ENCODE results near the gene OCA2.
"Not testable (repeated sequence)": the region's sequence is repeated elsewhere in the genome, so short reads cannot be mapped to it uniquely, and the experiment has no call there.

OCA2 gene

DNA sequence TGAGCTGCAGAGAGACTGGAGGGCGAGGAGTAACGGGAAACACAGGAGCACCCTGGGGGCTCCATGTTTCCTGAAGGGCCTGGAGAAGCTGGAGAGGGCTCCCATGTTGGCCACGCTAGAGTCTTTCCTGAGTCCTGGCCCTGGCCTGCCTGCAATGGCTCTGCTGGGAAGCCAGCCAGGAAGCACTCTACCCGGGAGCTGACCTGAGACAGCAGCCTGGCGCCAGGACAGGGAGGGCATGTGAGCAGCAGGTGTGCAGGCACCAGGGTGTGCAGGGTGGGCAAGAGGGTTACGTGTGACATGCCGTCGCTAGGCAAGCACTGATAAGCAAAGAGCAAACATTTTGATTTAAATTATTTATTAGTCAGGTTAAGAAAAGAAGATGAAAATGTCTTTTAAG lies 301.4 kb downstream of the OCA2 start:
- no peak for DNase-seq

DNA sequence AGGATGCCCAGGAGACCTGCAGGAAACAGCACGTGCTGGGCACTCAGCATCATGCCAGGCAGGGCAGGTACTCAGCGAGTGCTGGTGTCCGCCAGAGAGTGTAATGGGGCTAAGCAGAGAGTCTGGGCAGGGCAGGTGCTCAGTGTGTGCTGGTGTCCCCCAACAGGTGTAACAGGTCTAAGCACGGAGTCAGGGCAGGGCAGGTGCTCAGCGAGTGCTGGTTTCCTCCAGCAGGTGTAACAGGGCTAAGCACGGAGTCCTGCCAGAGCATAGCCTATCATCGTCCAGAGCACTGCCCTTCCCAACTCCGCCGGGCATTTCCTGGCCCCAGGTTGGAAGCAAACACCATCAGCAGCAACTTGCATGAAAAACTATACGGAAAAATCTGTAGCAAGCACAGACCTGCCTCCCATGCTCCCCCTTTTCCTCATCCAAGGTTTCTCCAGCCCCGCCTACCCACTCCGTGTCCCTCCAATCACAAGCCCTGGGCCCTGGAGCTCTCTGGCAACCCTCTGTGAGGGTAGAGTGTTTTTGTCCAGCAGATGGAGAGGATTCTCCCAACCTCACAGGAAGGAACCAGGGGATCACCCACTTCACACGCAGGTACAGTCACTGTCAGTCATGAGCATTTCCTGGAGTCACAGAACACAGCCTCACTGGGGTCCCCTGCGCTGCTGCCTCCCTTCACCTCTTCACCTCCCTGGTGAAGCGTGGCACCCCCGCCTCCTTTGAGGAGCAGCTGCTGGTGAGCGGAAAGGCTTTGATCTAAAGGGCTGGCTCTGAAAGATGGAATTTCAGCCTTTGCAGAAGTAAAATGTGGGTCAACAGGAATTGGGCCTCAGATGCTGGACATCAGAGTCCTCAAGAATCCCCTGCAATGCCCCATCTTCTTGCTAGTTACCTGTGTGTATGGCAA lies 302.5 kb downstream of the OCA2 start:
- DNase-seq = no peak

DNA sequence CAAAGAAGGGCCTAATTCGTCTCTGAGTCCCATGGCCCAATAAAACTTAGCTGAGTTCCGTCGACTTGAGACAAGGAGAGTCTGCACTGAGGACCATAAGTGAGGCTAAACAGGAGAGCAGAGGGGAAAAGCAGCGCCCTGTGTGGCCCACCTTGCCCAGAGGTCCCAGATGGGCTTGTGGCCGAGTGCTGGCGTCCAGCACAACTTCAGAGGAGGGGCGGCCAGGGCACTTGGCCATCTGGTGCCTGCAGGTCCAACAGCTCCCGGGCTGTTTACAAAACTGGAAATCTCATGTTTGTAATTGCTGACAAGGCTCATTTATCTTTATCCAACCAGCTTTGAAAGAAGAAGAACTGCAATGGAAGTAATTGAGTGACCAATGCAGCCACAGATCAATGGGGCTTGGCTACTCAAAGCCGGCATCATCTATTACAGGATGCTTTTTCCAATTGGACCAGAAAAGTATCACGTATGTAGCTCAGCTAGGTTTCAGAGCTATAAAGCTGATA lies 306.3 kb downstream of the OCA2 start:
- no peak for DNase-seq

DNA sequence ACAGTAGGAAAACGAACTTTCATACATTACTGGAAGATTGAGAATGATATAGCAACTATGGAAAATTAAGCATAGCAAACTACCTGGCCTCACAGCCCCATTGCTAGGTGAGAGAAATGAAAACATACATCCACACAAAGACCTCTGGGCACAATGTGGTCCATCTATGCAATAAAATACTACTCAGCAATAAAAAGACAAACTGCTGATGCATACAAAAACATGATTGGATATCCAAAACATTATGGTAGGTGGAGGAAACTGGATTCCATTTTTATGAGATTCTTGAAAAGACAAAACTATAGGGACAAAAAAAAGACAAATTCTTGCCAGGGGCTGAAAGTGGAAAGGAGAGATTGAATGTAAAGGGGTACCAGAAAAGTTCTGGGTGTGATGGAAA lies 308.8 kb downstream of the OCA2 start:
- DNase-seq = no peak

DNA sequence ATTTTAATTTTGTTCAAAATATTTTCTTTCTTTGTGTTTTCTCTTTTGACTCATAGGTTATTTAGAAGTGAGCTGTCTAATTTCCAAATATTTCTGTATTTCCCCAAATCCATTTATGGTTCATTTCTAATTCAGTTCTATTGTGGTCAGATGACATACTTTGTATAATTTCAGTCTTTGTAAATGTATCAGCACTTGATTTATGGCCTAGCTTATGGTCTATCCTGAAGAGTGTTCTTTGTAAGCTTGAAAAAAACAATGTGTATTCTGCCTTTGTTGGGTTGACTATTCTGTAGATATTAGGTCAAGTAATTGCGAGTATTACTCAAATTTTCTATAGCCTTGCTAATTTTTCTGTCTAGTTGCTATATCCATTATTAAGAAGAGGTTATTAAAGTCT lies 311.2 kb downstream of the OCA2 start:
- DNase-seq = no peak

DNA sequence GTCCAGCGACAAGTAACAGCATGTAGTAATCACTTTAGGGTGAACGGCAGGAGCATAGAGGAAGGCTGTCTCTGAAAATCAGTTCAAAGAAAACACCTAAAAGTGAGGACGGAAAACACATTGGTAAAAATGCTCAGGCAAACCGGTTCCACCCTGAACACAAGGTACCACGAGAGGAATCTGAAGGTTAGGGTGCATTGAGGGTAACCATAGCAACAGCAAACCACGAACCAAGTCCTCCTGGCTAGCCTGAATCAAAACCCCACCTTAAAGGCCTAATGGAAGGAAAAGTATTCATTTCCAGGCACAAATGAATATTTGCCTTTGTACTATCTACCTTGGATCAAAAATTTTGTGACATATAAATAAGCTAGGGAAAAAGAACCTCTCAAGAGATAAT lies 315.0 kb downstream of the OCA2 start:
- DNase-seq = no peak

DNA sequence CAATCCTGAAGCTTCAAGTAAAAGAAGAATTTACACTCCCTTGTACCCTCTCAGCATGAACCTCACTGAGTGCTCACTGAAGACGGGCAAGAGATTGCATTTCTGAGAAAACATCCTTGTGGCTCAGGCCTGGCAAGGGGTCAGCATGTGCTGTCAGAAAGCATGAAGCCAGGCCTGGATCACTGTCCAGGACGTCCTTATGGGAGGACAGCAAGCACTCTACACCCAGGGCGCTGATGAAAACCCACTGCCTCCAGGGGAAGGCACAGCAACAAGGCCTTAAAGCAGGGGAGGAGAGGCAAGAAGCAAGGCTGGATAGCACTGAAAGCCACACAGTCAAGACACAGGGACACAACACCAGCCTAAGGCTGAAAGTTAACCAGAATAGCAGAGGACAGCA lies 315.4 kb downstream of the OCA2 start:
- DNase-seq = no peak

DNA sequence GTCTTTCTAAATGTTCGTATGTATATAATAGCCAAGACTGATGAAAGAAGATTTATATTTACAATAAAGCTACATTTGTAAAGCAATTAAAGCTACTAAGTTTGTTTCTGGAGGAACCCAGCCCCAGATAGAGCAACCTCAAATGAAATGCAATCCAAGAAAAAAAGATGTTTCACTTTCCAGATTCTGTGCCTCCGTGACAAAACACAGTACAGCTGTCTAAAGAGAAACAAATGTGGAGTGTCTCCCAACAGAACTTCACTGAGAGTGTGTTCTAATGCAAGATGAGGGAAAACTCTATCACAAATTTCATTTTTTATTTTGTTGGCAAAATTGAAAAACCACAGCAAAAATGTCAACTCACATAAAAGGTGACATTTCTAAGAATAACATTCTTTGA lies 317.0 kb downstream of the OCA2 start:
- no peak for DNase-seq

DNA sequence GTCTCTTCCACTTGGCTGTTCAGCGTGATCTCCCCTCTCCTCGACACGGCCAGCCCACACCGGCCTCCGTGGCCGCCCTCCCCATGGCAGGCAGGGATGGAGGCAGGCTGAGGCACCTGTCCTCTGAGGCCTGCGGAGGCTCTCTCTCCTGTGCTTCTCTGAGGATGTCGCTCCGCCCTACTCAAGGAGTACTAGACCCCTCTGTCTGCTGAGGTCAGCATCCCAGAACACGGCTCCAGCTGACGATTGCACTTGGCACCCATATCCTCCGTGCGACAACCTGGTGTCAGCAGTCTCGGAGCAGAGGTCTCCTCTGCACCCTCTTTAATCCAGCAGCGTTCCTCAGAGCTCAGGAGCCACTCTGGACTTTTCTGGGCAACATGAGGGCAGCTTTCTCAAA lies 322.6 kb downstream of the OCA2 start:
- no peak for DNase-seq

DNA sequence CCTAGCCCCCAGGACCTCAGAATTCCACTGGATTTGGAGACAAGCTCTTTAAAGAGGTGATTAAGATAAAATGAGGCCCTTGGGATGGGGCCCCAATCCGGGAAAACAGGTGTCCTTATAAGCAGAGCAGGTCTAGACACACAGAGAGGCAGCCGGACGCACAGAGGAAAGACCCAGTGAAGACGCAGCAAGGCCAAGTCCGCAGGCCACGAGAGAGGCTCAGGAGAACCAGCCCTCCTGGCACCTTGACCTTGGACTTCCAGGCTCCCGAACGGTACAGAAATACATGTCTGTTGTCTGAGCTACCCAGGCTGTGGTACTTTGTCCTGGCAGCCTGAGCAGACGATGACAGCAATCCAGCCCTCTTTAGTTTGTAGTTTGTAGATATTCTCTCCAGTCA lies 324.5 kb downstream of the OCA2 start:
- no peak for DNase-seq

DNA sequence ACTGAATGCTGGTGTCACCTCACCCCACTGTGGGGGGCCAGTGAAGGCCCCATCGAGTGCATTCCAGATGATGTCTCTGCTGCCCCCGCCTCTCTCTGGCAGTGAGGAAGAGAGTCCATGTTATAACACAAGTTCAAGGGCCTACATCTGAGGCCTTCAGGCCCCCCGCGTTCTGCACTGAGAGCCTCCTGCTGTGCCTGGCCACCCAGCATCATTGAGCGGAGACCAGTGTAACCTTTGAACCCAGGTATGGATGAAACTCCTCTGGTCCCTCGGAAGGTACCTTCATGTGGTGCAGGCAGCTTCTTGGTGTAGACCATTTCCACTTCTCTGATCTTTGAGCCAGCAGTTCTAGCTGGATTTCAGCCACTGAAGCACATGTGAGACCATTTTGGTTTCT lies 324.9 kb downstream of the OCA2 start:
- no peak for DNase-seq

DNA sequence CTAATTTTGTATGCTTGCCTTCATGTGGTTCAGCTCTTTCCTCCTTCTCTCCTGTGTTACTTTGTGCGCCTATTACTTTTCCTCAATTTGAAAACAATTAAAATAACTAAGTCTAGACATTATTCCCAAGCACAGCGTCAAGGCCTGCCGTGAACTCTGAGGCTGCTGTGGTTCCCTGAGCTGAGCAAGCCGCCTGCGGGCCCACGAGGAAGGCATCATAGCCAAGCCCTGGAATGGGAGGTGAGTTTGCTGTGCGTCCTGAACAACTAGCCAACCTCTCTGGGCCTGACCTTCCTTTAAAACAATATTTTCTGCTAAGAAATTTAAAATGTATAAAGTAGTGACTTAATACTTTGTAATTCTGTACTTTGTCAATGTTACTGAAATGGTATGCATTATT lies 327.2 kb downstream of the OCA2 start:
- DNase-seq = no peak

DNA sequence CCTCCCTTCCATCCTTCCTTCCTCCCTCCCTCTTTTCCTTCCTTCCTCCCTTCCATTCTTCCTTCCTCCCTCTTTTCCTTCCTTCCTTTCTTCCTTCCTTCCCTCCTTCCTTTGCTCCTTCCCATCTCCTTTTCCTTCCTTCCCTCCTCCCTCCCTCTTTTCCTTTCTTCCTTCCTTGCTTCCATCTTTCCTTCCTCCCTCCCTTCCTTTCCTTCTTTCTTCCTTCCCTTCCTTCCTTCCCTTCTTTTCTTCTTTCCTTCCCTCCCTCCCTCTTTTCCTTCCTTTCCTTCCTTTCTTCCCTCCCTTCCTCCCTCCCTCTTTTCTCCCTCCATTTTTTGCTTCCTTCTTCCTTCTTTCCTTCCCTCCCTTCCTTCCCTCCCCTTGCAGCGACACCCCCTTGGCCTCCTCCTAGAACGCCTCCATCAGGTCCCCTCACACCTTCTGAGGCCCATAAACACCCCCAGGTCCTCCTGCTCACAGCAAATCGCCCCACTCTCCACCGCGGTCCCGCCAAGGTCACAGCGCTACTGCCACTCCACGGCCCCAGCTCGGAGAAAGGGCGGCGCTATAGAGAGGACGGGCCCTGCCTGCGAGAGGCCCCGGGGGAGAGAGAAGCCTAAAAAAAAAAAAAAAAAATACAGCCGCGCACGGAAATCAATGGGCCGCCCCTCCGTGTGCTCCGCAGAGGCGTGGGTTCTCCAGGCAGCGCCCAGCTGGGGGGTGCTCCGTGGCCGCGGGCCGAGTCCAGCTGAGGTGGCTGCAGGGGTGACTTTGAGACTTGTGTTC lies 328.2 kb downstream of the OCA2 start:
- no peak for DNase-seq

DNA sequence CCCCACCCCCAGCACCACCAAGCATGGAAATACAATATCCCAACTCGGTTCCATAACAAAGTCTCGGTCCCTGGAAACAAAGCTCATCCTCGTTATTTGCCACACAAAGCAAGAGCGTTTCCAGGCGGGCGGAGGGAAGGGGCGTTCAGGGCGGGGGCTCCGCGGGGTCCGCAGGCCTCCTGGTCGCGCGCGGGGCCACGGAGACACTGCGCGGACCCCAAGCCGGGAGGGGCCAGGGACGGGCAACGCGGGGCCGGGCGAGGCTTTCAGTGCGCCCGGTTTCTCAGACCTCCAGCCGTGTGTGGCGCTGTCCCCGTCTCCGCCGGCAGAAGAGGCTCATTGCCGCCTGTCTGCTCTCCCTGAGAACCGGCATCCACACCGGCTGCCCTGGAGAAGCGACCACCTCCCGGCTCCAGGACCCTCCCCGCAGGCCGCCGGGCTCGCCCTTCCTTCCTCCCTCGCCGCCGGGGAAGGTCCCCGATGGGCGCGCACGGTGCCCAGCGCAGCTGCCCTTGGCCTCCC lies 329.0 kb downstream of the OCA2 start:
- no peak for DNase-seq

DNA sequence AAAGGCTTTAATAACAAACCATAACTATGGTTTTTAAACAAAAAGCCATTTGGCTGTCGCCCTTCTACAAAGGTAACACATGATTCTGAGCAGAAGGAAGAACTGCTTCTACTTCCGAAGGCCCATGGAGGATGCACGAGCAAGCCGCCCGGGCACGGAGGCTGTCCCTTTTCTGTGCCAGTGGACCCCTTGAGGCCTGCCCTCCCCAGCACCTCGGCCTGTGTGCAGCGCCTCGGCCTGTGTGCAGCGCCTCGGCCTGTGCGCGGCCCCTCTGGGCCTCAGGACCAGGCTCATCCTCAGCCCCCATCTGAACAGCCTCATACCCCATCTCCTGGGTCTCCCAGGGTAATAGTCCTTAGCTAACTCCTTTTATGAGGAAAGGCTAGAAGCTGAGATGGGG lies 329.5 kb downstream of the OCA2 start:
- DNase-seq = no peak

DNA sequence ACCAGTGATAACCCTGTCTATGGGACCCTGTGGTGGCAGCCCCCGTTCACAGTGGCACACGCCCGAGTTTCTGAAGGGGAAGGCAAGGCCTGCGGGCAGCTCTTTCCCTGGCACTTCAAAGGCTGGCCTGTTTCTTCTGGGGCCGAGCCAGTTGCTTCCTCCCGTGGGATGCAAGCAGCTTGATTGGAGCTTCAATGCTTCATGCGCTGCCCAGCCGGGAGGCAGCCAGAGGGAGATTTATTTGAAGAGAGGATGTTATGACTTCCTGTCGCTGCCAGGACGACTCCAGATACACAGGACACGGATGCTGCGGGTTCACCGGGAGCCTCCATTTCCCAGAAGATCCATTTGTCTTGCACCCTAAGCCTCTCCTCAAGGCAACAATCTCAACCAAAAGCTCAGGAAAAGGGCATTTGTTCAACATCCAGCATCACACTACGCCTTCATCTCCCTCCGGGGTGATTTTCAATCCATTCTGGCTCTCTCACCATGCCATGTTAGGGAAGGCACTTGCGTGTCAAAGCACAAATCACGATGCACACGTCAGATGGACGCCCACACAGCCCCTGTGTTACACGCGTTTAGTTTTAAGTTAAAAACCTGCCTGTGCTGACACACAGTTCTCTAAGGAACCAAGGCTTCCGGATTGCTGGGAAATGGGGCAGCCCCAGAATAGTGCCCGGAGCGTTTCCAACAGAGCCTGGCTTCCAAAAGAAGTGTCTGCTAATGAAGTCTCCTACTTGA lies 330.2 kb downstream of the OCA2 start:
- no peak for DNase-seq

DNA sequence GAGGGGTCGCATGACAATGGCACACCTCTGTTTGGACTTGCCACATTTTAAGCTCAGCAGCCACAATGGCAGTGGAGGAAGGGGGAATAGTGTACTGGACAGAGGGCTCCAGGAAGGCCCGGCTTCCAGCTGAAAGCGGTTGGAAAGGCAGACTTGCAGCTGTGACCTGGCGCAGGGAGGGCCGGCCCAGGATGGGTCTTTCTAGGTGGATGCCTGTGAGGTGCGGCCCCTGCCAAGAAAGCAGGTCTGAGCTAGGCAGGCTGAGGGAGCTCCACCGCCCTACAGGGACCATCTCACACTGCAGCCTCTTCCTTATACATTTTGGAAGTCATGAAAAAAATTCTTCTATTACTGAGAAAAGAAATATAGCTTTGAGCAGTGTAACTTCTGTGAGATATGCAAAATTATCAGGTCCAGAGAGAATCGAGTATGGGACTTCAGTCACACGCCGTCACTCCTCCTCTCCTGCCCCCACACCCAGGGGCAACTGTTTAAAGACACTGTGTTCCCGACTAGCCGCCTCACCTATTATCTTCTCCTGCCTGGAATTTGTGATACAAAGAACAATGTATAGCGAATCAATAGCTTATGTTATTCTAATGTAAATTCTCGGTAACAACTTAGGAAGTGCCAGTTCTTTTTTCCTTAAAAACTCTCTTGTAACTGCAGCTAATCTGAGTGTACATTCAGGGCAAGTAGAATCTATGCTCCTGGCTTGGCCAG lies 331.0 kb downstream of the OCA2 start:
- DNase-seq = no peak

DNA sequence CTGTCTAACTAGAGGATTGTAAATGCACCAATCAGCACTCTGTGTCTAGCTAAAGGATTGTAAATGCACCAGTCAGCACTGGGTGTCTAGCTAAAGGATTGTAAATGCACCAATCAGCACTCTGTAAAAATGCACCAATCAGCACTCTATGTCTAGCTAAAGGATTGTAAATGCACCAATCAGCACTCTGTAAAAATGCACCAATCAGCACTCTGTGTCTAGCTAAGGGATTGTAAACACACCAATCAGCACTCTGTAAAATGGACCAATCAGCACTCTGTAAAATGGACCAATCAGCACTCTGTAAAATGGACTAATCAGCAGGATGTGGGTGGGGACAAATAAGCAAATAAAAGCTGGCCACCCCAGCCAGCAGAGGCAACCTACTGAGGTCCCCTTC lies 331.7 kb downstream of the OCA2 start:
- not testable (repeated sequence) for DNase-seq

DNA sequence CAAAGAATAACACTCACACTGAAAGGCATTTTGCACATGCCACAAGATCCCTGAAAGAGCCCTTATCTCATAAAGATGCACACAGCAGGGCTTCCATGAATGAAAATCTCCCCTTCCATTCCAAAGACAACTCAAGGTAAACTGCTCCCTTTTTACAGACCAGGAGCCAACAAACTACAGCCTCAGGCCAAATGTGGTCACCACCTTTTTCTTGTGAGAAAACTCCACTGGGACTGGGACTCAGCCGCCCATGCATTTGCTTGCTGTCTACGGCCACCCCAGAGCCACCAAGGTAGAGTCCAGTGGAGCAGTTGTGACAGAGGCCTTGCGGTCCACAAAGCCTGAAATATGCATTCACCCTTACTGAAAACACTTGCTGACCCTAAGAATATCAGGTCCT lies 334.8 kb downstream of the OCA2 start:
- DNase-seq = no peak

DNA sequence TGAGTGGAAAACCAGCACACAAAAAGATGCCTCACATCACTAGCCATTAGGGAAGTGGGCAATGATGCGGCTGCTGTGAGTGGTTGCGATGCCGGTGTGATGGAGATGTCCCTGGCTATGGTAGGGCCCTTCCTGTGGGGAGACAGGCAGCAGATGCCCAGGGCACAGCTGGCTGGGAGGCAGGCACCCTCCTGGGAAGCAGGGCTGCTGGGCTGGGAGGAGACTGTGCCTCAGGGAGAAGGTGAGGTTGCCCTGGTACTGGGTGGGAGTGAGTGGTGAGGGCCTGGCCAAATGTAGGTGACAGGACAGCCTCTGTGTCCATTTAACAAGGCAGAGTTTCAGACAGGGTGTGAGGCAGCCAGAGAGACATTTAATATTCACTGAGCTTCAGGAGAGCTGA lies 335.6 kb downstream of the OCA2 start:
- DNase-seq = no peak

DNA sequence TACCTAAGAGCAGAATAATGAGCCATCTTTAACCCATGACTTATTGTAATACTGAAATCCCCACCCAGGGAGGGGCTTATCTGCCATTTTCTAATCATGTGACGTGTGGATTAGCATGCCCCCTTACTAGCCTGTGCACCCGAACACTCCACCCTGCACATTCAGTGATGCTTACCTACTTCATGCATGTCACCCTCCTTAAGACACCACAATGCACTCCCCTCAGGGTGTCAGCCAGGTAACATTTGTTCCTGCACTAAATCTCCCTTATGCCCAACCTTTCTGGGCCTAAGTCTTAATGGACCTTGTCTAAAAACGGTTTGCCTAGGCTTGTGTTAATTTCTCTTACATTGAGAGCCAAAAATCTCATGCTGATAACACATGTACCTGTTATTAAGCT lies 336.6 kb downstream of the OCA2 start:
- DNase-seq = no peak

DNA sequence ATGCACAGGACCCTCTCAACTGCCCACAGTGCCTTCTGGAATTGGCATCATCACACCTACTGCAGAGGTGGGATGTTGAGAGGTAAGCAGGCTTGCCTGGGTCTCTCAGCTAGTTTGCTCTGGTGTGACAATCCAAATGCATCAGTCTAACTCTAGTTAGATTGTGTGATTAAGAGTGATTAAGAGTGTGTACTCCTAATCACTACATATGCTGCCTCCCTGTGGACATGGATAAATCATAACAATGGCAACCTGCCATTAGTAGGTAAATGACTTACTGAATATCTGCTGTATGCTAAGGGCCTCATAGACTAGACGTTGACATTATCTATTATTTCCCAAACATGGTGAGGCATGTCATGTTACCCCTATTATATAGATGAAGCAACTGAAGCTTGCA lies 342.1 kb downstream of the OCA2 start:
- DNase-seq = no peak

Measured in AML-193 (cell line).